ENCODE results near the gene SMIM26. TPM values are rescaled to one million over a fixed set of nuclear protein-coding genes. Genes with fewer than 3 reads are reported as not detected.
A peak's percentile ranks its signal among the peaks of the same experiment; 100 is the strongest.

Gene SMIM26
- total and polyA plus RNA-seq, 9 of the 15 experiments (the other 6 are each of a cell fraction or from before 2014, with no cell fraction given), result 46.9 to 186 (median 86.5) TPM

DNA sequence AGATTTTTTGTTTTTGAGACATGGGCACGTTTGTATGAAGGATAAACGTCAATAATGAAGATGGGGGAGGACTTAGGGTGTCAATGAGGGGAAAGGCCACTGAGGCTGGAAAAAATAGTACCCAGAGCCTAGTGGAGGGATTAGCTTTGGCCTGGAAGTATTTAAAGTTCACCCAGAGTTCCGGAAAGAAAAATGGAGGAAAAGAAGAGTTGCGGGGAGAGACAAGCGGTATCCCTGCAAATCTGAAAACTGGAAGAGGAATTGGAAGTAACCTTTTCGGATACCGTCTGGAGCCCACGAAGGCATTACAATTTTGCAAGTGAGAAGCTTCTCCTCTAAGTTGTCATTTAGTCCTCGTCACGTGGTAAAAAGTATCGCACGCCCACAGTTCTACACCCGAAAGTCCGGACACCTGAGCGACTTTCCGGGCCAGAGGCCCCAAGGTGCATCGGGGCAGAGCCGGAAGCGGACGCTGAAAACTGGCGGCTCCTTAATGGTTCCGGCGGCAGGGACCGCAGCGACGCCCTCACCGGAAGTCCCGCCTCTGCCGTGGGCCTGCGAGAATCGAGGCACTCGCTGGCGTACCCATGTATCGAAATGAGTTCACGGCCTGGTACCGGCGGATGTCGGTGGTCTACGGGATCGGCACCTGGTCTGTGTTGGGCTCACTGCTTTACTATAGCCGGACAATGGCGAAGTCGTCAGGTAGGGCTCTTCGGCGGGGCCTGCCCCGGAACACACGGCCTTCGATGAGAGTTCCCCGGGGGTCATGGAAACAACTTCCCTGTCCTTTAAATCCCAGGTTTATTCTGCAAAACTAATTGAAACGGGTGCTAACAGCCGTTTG is at the start of gene SMIM26 (continued):
- peak; percentile 96 for TF ChIP-seq GABPB1 (CRISPR knock-in tag; IDR thresholded peaks at IDR 0.05)
- TF ChIP-seq NR1H2 (CRISPR knock-in tag; IDR thresholded peaks at IDR 0.05), result no peak
- TF ChIP-seq ZNF24 (IDR thresholded peaks at IDR 0.05), result no peak
- TF ChIP-seq, protein P1, sequence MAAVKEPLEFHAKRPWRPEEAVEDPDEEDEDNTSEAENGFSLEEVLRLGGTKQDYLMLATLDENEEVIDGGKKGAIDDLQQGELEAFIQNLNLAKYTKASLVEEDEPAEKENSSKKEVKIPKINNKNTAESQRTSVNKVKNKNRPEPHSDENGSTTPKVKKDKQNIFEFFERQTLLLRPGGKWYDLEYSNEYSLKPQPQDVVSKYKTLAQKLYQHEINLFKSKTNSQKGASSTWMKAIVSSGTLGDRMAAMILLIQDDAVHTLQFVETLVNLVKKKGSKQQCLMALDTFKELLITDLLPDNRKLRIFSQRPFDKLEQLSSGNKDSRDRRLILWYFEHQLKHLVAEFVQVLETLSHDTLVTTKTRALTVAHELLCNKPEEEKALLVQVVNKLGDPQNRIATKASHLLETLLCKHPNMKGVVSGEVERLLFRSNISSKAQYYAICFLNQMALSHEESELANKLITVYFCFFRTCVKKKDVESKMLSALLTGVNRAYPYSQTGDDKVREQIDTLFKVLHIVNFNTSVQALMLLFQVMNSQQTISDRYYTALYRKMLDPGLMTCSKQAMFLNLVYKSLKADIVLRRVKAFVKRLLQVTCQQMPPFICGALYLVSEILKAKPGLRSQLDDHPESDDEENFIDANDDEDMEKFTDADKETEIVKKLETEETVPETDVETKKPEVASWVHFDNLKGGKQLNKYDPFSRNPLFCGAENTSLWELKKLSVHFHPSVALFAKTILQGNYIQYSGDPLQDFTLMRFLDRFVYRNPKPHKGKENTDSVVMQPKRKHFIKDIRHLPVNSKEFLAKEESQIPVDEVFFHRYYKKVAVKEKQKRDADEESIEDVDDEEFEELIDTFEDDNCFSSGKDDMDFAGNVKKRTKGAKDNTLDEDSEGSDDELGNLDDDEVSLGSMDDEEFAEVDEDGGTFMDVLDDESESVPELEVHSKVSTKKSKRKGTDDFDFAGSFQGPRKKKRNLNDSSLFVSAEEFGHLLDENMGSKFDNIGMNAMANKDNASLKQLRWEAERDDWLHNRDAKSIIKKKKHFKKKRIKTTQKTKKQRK (IDR thresholded peaks at IDR 0.05; ENCODE audit: borderline replicate concordance, low read depth, low read length), result no peak
- peak; percentile 77 for TF ChIP-seq MYC (IDR thresholded peaks at IDR 0.05; ENCODE audit: low read depth, low read length)
- no peak for TF ChIP-seq MYC (CRISPR knock-in tag; IDR thresholded peaks at IDR 0.05; ENCODE audit: borderline replicate concordance, low read depth)
- no peak for TF ChIP-seq HMGN3 (IDR thresholded peaks at IDR 0.05; ENCODE audit: borderline replicate concordance, extremely low read depth, insufficient read length, low read depth, low read length)
- TF ChIP-seq, protein P2, sequence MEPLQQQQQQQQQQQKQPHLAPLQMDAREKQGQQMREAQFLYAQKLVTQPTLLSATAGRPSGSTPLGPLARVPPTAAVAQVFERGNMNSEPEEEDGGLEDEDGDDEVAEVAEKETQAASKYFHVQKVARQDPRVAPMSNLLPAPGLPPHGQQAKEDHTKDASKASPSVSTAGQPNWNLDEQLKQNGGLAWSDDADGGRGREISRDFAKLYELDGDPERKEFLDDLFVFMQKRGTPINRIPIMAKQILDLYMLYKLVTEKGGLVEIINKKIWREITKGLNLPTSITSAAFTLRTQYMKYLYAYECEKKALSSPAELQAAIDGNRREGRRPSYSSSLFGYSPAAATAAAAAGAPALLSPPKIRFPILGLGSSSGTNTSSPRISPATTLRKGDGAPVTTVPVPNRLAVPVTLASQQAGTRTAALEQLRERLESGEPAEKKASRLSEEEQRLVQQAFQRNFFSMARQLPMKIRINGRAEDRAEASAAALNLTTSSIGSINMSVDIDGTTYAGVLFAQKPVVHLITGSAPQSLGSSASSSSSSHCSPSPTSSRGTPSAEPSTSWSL (CRISPR knock-in tag; IDR thresholded peaks at IDR 0.05; ENCODE audit: borderline replicate concordance), result no peak
- TF ChIP-seq, protein P3, sequence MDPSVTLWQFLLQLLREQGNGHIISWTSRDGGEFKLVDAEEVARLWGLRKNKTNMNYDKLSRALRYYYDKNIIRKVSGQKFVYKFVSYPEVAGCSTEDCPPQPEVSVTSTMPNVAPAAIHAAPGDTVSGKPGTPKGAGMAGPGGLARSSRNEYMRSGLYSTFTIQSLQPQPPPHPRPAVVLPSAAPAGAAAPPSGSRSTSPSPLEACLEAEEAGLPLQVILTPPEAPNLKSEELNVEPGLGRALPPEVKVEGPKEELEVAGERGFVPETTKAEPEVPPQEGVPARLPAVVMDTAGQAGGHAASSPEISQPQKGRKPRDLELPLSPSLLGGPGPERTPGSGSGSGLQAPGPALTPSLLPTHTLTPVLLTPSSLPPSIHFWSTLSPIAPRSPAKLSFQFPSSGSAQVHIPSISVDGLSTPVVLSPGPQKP (CRISPR knock-in tag; IDR thresholded peaks at IDR 0.05), result no peak
- TF ChIP-seq ARID2 (IDR thresholded peaks at IDR 0.05), result no peak
- peak; percentile 89 for TF ChIP-seq PHF20 (IDR thresholded peaks at IDR 0.05; ENCODE audit: partially characterized antibody)
- TF ChIP-seq SMARCC2 (IDR thresholded peaks at IDR 0.05; ENCODE audit: low read depth), result no peak
- no peak for TF ChIP-seq CREB1 (IDR thresholded peaks at IDR 0.05)
- TF ChIP-seq CREB1 (CRISPR knock-in tag; IDR thresholded peaks at IDR 0.05), result peak; percentile 47; the same call in 1 of the 2 replicates
- TF ChIP-seq, protein P4, sequence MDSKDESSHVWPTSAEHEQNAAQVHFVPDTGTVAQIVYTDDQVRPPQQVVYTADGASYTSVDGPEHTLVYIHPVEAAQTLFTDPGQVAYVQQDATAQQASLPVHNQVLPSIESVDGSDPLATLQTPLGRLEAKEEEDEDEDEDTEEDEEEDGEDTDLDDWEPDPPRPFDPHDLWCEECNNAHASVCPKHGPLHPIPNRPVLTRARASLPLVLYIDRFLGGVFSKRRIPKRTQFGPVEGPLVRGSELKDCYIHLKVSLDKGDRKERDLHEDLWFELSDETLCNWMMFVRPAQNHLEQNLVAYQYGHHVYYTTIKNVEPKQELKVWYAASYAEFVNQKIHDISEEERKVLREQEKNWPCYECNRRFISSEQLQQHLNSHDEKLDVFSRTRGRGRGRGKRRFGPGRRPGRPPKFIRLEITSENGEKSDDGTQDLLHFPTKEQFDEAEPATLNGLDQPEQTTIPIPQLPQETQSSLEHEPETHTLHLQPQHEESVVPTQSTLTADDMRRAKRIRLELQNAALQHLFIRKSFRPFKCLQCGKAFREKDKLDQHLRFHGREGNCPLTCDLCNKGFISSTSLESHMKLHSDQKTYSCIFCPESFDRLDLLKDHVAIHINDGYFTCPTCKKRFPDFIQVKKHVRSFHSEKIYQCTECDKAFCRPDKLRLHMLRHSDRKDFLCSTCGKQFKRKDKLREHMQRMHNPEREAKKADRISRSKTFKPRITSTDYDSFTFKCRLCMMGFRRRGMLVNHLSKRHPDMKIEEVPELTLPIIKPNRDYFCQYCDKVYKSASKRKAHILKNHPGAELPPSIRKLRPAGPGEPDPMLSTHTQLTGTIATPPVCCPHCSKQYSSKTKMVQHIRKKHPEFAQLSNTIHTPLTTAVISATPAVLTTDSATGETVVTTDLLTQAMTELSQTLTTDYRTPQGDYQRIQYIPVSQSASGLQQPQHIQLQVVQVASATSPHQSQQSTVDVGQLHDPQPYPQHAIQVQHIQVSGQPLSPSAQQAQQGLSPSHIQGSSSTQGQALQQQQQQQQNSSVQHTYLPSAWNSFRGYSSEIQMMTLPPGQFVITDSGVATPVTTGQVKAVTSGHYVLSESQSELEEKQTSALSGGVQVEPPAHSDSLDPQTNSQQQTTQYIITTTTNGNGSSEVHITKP (IDR thresholded peaks at IDR 0.05; ENCODE audit: partially characterized antibody), result no peak
- no peak for TF ChIP-seq DMBX1 (CRISPR knock-in tag; IDR thresholded peaks at IDR 0.05; ENCODE audit: borderline replicate concordance)
- no peak for TF ChIP-seq RBM17 (IDR thresholded peaks at IDR 0.05; ENCODE audit: borderline replicate concordance, low read depth, low read length)
